ENCODE data around the gene TBL1X. TPM values are rescaled to one million over a fixed set of nuclear protein-coding genes. Genes with fewer than 3 reads are reported as not detected.

Gene TBL1X
- total and polyA plus RNA-seq, 2 donors (not counting 3 experiments of a cell fraction or from before 2014, with no cell fraction given) = 8.7 to 25.3 TPM

DNA sequence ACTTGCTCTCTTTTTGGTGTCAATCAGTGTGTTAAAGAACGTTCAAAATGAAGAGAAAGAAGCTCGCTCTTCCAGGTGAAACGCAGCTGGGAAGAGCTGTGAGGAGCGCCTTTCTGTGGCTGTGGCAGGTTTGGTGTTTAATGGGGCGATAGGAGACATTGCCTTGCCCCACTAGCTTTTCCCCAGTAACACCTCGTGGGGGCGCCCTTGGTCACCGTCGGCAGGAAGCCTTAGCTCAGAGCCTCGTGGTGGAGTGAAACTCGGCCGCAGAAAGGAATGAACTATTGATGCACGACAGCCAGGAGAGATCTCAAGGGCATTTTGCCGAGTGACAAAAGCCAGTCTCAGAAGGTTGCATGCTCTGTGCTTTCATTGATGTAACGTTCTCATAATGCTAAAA lies 235.7 kb downstream of the TBL1X start:
- FAIRE-seq = no peak
- TF ChIP-seq, protein P1, sequence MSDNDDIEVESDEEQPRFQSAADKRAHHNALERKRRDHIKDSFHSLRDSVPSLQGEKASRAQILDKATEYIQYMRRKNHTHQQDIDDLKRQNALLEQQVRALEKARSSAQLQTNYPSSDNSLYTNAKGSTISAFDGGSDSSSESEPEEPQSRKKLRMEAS (IDR thresholded peaks at IDR 0.05; ENCODE audit: insufficient read depth, insufficient read length) = no peak
- no peak for TF ChIP-seq POLR2A (IDR thresholded peaks at IDR 0.05; ENCODE audit: low read depth, low read length)
- no peak for TF ChIP-seq MYC (IDR thresholded peaks at IDR 0.05; ENCODE audit: low read depth, low read length)
- TF ChIP-seq GATA2 (IDR thresholded peaks at IDR 0.05; ENCODE audit: insufficient read depth, insufficient read length, low read depth, low read length) = no peak
- TF ChIP-seq JUN (IDR thresholded peaks at IDR 0.05; ENCODE audit: borderline replicate concordance, insufficient read depth, insufficient read length, low read depth) = no peak
- TF ChIP-seq, protein P2, sequence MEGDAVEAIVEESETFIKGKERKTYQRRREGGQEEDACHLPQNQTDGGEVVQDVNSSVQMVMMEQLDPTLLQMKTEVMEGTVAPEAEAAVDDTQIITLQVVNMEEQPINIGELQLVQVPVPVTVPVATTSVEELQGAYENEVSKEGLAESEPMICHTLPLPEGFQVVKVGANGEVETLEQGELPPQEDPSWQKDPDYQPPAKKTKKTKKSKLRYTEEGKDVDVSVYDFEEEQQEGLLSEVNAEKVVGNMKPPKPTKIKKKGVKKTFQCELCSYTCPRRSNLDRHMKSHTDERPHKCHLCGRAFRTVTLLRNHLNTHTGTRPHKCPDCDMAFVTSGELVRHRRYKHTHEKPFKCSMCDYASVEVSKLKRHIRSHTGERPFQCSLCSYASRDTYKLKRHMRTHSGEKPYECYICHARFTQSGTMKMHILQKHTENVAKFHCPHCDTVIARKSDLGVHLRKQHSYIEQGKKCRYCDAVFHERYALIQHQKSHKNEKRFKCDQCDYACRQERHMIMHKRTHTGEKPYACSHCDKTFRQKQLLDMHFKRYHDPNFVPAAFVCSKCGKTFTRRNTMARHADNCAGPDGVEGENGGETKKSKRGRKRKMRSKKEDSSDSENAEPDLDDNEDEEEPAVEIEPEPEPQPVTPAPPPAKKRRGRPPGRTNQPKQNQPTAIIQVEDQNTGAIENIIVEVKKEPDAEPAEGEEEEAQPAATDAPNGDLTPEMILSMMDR (IDR thresholded peaks at IDR 0.05; ENCODE audit: extremely low read depth in 1 of 2, insufficient read depth in 1 of 2, low read depth in 1 of 2, low read length in 2 of 2) = no peak
- TF ChIP-seq POLR2AphosphoS5 (IDR thresholded peaks at IDR 0.05; ENCODE audit: insufficient read depth, low read depth, low read length) = no peak
- no peak for TF ChIP-seq EZH2 (IDR thresholded peaks at IDR 0.05; ENCODE audit: borderline replicate concordance, low read depth, low read length, severe bottlenecking)
- dilution Hi-C loops (cut with MboI; ENCODE audit: extremely low pct_ligation_motif_present, low sequenced_read_pairs) (no loop called here), intact Hi-C loops (cut with micrococcal nuclease) (loop anchor here (10.0 kb wide), 2 partner anchors 386 to 956 kb away; no protein-coding TSS in a partner anchor)
- BruUV-seq (replicated peaks) = no TSS peak
- Histone ChIP-seq H2AFZ (ENCODE audit: low read depth, low read length) (no peak overlapping the region), H4K20me1 (replicated peaks; ENCODE audit: control insufficient read depth, extremely low read depth, insufficient read depth, low read length) (no peaks in the 10 kb centered on the region), H3K9me3 (replicated peaks; ENCODE audit: control insufficient read depth, insufficient read depth, low read length) (no peaks in the 10 kb centered on the region), H3K9ac (replicated peaks; ENCODE audit: extremely low read depth, insufficient read depth, low read length) (no peak overlapping the region), H3K27me3 (ENCODE audit: control insufficient read depth in 2 of 2, insufficient read depth in 2 of 2, low read length in 2 of 2) (no peaks in the 10 kb centered on the region), H3K4me1 (ENCODE audit: control insufficient read depth, extremely low read depth, insufficient read depth, low read length) (no peaks in the 10 kb centered on the region), H3K4me2 (ENCODE audit: insufficient read depth, low read length) (no peak overlapping the region), H3K4me3 (replicated peaks in 1 of 3; ENCODE audit: insufficient read depth in 1 of 3, low read depth in 1 of 3, low read length in 3 of 3) (no peak overlapping the region), H3K27ac (ENCODE audit: insufficient read depth, low read depth, low read length) (no peak overlapping the region), H3K9me1 (replicated peaks; ENCODE audit: control insufficient read depth, extremely low read depth, insufficient read depth, low read length) (no peaks in the 10 kb centered on the region), H3K79me2 (ENCODE audit: control insufficient read depth, insufficient read depth, low read length) (no peaks in the 10 kb centered on the region), H3K36me3 (ENCODE audit: control insufficient read depth in 2 of 2, extremely low read depth in 1 of 2, insufficient read depth in 2 of 2, low read length in 2 of 2) (no peaks in the 10 kb centered on the region)
- ChIA-PET CTCF (no interaction called here), POLR2A (no interaction called here)
- DNase-seq (ENCODE audit: low read depth, low spot score) = no peak

Data from endothelial cell of umbilical vein (primary cell).